Activated CD8-positive, alpha-beta T cell treated with anti-CD3 and anti-CD28 coated beads for 36 hours (primary cell): ENCODE data around the gene NBL1. TPM values are rescaled to one million over a fixed set of nuclear protein-coding genes. Genes with fewer than 3 reads are reported as not detected.

ENCODE experiments used
- ATAC-seq: fragments of 200-7000 bp; cut with Tn5 transposase; one replicate; pipeline ENCODE4 v1.10.0; 2021; ENCODE audit warnings: mild to moderate bottlenecking, moderate library complexity
- CTCF ChIA-PET: fragments of 350-600 bp; sonication (Branson Sonifier 250); formaldehyde crosslinking; loops from one replicate; lab custom pipeline; 2021; ENCODE audit warnings: antibody characterized with exemption; lab: Charles Lee
- POLR2A ChIA-PET: fragments of 350-600 bp; sonication (Branson Sonifier 250); formaldehyde crosslinking; loops from one replicate; lab custom pipeline; 2021; ENCODE audit warnings: antibody characterized with exemption; lab: Charles Lee
- DNase-seq: peaks from one replicate; pipeline ENCODE4 v3.0.0-alpha.2; 2020
- H3K27ac Mint-ChIP-seq: one replicate; pipeline ENCODE4 v1.8.0; 2021; ENCODE audit warnings: mild to moderate bottlenecking, mixed read lengths
- H3K27me3 Mint-ChIP-seq: one replicate; pipeline ENCODE4 v1.8.0; 2021; ENCODE audit warnings: mixed read lengths
- H3K36me3 Mint-ChIP-seq: one replicate; pipeline ENCODE4 v1.8.0; 2021; ENCODE audit warnings: low read depth, mixed read lengths
- H3K4me1 Mint-ChIP-seq: one replicate; pipeline ENCODE4 v1.8.0; 2021; ENCODE audit warnings: low read depth, mixed read lengths
- H3K4me3 Mint-ChIP-seq: one replicate; pipeline ENCODE4 v1.8.0; 2021; ENCODE audit warnings: mild to moderate bottlenecking, moderate library complexity, mixed read lengths
- H3K9me3 Mint-ChIP-seq: one replicate; pipeline ENCODE4 v1.8.0; 2021; ENCODE audit warnings: mixed read lengths
- intact Hi-C: fragments of 100-400 bp; cut with micrococcal nuclease; formaldehyde crosslinking; loops from one replicate; pipeline ENCODE4 v1.10.0; 2022
- total RNA-seq, 2 experiments: library from RNA; stranded (reverse); gene quantifications; one replicate each; pipeline ENCODE4 v1.2.3, GENCODE V29; 2021
- TF ChIP-seq, protein P1 (sequence below): fragments of 200-600 bp; IDR thresholded peaks from one replicate; pipeline ENCODE4 v1.8.0; 2022; ENCODE audit warnings: antibody characterized with exemption, mild to moderate bottlenecking

NBL1 gene
- total RNA-seq, 2 experiments from 2014 or later: 27.0 to 27.6 TPM

DNA sequence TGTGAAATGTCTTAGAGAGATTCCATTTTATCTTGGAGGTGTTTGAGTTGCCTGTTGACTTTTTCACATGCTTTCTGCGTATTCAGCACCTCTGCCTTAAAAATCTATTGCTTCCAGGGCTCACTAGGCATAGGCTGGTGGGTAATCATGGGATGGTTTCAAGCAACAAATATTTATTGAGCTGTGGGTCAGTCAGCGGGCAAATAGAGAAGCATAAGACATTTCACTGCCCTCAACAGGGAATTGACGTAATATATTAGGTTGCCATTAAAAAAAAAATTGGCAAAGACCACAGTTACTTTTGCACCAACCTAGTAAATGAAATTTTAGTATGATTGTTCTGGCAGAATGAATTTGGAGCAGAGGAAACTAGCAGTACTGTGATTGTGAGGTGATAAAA is 44.3 kb upstream of the NBL1 start:
- peaks cover 45% of the 10 kb centered on the region for H3K36me3 Mint-ChIP-seq
- intact Hi-C loops: loop anchor here (5.0 kb wide), 2 partner anchors 47 to 118 kb away; no protein-coding TSS in a partner anchor

DNA sequence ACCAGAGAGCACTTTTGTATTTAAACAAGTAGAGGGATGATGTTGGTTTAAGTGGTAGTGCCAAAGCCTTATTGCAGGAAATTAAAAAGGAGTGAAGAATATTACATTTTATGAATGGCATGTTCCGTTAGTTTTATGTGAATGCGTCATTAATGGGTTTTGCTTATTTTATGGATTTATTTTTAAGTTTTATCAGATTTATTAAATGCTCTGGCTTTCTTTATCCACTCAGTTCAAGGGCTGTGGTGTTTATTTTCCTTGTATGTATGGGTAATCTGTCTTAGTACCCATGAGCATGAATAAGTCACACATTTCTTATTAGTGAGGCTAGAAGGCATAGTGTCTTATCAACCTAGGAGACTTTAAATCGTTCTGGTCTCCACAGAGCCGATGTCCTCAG is 41.6 kb upstream of the NBL1 start:
- Mint-ChIP-seq H3K27me3 (no peaks in the 10 kb centered on the region), H3K9me3 (no peaks in the 10 kb centered on the region), H3K4me3 (no peak overlapping the region), H3K27ac (no peak overlapping the region), H3K36me3 (peaks cover 51% of the 10 kb centered on the region), H3K4me1 (peaks cover 83% of the 10 kb centered on the region)
- TF ChIP-seq, protein P1, sequence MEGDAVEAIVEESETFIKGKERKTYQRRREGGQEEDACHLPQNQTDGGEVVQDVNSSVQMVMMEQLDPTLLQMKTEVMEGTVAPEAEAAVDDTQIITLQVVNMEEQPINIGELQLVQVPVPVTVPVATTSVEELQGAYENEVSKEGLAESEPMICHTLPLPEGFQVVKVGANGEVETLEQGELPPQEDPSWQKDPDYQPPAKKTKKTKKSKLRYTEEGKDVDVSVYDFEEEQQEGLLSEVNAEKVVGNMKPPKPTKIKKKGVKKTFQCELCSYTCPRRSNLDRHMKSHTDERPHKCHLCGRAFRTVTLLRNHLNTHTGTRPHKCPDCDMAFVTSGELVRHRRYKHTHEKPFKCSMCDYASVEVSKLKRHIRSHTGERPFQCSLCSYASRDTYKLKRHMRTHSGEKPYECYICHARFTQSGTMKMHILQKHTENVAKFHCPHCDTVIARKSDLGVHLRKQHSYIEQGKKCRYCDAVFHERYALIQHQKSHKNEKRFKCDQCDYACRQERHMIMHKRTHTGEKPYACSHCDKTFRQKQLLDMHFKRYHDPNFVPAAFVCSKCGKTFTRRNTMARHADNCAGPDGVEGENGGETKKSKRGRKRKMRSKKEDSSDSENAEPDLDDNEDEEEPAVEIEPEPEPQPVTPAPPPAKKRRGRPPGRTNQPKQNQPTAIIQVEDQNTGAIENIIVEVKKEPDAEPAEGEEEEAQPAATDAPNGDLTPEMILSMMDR: no peak
- DNase-seq (no peak), ATAC-seq (no peak)
- CTCF ChIA-PET: no interaction called here
- intact Hi-C loops: no loop called here
- POLR2A ChIA-PET: no interaction called here

More for the DNA sequence above, 44.3 kb upstream of the NBL1 start:
- TF ChIP-seq, protein P1: no peak
- ChIA-PET POLR2A (interaction anchor here (0.8 to 3.1 kb wide), 3 partner anchors 11 to 48 kb away, joined by 3 to 11 read pairs (median 3); partner anchors contain the start of gene NBL1), CTCF (interaction anchor here (1.0 to 1.9 kb wide), 3 partner anchors 18 to 112 kb away, joined by 3 to 7 read pairs (median 5); no protein-coding TSS in a partner anchor)
- H3K4me1 Mint-ChIP-seq: peaks cover 64% of the 10 kb centered on the region
- no peaks in the 10 kb centered on the region for H3K9me3 Mint-ChIP-seq
- DNase-seq: no peak
- peak overlapping the region; percentile 64 for H3K4me3 Mint-ChIP-seq
- ATAC-seq: no peak
- peak overlapping the region; percentile 97 for H3K27ac Mint-ChIP-seq
- no peaks in the 10 kb centered on the region for H3K27me3 Mint-ChIP-seq

DNA sequence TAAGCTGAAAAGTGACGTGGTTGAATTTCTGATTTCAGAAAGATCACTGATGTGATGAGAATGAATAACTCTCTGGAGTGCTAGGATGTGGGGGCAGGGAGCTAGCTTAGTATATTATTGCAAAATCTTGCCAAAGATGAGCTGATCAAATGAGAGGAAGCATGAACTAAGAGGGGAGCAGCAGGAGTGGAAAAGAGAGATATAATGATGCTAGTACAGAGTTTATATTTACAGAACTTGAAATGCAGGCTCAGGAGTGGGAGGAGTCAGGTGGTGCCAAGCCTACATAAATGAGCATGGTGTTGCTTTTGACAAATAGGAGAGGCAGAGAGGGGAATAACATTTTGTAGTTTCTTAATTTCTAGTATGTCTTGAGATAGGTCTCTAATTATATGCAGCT is 38.1 kb upstream of the NBL1 start:
- H3K36me3 Mint-ChIP-seq: peaks cover 34% of the 10 kb centered on the region
- intact Hi-C loops: no loop called here
- ATAC-seq: peak; percentile 70
- ChIA-PET POLR2A (interaction anchor here (1.7 kb wide), 1 partner anchor 9 kb away, joined by 14 read pairs; a partner anchor contains a TSS), CTCF (interaction anchor here (0.7 to 2.6 kb wide), 3 partner anchors 24 to 158 kb away, joined by 3 to 7 read pairs (median 3); no protein-coding TSS in a partner anchor)
- TF ChIP-seq, protein P1: no peak
- peaks cover 71% of the 10 kb centered on the region for H3K4me1 Mint-ChIP-seq
- no peaks in the 10 kb centered on the region for H3K9me3 Mint-ChIP-seq
- DNase-seq: peak; percentile 20
- H3K27me3 Mint-ChIP-seq: no peaks in the 10 kb centered on the region
- H3K4me3 Mint-ChIP-seq: peak overlapping the region; percentile 2
- H3K27ac Mint-ChIP-seq: peak overlapping the region; percentile 74

DNA sequence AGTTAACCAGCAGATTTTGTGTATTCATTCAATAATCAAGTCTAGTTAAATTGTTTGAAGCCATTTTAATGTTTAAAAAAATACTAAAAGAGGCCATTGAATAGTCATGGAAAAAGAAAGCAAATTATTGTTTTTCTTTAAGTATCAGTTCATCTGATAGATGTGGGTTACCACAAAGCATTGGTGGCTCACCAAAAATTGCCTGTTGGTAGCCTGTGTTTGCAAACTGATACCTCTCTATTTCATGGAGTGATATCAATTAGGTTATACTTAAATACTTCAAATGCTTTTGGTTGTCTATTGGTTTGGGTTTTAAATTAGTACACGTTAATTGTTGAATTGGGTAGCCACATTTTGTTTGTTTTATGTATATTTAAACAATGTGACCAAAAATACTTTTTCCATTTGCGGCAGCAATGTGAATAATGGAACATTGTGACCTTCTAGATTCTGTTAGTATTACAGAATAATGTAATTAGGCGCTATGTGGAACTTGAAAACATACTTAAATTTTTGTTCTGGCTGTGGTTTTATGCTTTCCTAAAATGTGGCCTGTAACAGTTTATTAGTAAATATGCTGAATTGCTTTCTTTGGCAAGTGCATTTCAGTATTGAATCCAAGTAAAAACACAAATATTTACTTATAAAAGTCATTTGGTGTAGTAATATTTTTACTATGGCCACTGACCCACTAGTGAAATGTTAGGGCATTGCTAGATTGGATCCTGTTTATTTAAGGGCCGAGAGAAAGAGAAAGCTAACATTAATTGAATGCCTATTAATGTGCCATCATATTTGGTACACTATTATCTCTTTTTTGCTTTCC is 37.1 kb upstream of the NBL1 start:
- Mint-ChIP-seq H3K27ac (peak overlapping the region; percentile 74), H3K9me3 (no peaks in the 10 kb centered on the region), H3K4me3 (peak overlapping the region; percentile 2), H3K4me1 (peaks cover 66% of the 10 kb centered on the region), H3K27me3 (no peaks in the 10 kb centered on the region), H3K36me3 (peaks cover 28% of the 10 kb centered on the region)
- DNase-seq (peak; percentile 86), ATAC-seq (peak; percentile 66)
- ChIA-PET POLR2A (interaction anchor here (1.0 kb wide), 1 partner anchor 8 kb away, joined by 3 read pairs; no protein-coding TSS in a partner anchor), CTCF (interaction anchor here (1.0 to 2.6 kb wide), 2 partner anchors 10 to 25 kb away, joined by 3 to 7 read pairs; no protein-coding TSS in a partner anchor)
- intact Hi-C loops: no loop called here
- TF ChIP-seq, protein P1: no peak
